Measurements from ENCODE around the gene MTAP.

DNA sequence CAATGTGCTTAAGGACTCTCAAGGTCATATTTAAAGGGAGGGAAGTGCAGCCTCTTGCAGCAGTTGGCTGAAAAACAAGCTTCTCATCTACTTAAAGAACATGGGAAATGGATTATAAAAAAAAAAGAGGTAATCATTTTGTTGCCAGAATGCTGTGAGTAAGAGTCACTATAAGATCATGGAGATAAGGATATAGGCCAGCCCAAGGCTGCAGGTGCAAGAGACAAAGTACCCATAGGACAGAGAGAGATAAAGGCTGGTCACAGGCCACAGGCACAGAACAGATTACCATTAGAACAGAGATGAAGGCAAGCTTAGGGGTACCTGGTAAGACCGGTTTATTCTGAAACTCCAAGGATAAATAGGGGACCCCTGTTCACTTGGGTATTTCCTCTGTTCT, 121.3 kb downstream of the MTAP start:
- TF ChIP-seq, protein P1, sequence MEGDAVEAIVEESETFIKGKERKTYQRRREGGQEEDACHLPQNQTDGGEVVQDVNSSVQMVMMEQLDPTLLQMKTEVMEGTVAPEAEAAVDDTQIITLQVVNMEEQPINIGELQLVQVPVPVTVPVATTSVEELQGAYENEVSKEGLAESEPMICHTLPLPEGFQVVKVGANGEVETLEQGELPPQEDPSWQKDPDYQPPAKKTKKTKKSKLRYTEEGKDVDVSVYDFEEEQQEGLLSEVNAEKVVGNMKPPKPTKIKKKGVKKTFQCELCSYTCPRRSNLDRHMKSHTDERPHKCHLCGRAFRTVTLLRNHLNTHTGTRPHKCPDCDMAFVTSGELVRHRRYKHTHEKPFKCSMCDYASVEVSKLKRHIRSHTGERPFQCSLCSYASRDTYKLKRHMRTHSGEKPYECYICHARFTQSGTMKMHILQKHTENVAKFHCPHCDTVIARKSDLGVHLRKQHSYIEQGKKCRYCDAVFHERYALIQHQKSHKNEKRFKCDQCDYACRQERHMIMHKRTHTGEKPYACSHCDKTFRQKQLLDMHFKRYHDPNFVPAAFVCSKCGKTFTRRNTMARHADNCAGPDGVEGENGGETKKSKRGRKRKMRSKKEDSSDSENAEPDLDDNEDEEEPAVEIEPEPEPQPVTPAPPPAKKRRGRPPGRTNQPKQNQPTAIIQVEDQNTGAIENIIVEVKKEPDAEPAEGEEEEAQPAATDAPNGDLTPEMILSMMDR (IDR thresholded peaks at IDR 0.05): no peak
- TF ChIP-seq POLR2A (IDR thresholded peaks at IDR 0.05): no peak

All from transverse colon (tissue), 3 donors.